Nephron (organoid): Measurements from ENCODE around the gene PRR35.

ENCODE experiments used
- H3K27ac Mint-ChIP-seq, 3 experiments: 2 replicates each; pipeline ENCODE4 v1.8.0; 2020; ENCODE audit warnings: mixed read lengths in 3 of 3, mild to moderate bottlenecking in 2 of 3, moderate library complexity in 1 of 3
- H3K27me3 Mint-ChIP-seq: 2 replicates; pipeline ENCODE4 v1.8.0; 2021; ENCODE audit warnings: low read depth, mild to moderate bottlenecking, moderate library complexity, mixed read lengths
- H3K36me3 Mint-ChIP-seq: 2 replicates; pipeline ENCODE4 v1.8.0; 2020; ENCODE audit warnings: low read depth, mixed read lengths
- H3K4me1 Mint-ChIP-seq: 2 replicates; pipeline ENCODE4 v1.8.0; 2020; ENCODE audit warnings: mixed read lengths
- H3K4me3 Mint-ChIP-seq, 3 experiments: 2 replicates each; pipeline ENCODE4 v1.8.0; 2020; ENCODE audit warnings: mild to moderate bottlenecking in 3 of 3, mixed read lengths in 3 of 3, moderate library complexity in 2 of 3
- H3K9me3 Mint-ChIP-seq: 2 replicates; pipeline ENCODE4 v1.8.0; 2020; ENCODE audit warnings: mixed read lengths
- TF ChIP-seq, protein P1 (sequence below), 3 experiments: fragments of 200-600 bp; sonication (generic); IDR thresholded peaks; one replicate each; pipeline ENCODE4 v1.5.0; 2021; ENCODE audit warnings: antibody characterized with exemption in 3 of 3; ENCODE audit not compliant: unreplicated experiment in 3 of 3

PRR35 gene

DNA sequence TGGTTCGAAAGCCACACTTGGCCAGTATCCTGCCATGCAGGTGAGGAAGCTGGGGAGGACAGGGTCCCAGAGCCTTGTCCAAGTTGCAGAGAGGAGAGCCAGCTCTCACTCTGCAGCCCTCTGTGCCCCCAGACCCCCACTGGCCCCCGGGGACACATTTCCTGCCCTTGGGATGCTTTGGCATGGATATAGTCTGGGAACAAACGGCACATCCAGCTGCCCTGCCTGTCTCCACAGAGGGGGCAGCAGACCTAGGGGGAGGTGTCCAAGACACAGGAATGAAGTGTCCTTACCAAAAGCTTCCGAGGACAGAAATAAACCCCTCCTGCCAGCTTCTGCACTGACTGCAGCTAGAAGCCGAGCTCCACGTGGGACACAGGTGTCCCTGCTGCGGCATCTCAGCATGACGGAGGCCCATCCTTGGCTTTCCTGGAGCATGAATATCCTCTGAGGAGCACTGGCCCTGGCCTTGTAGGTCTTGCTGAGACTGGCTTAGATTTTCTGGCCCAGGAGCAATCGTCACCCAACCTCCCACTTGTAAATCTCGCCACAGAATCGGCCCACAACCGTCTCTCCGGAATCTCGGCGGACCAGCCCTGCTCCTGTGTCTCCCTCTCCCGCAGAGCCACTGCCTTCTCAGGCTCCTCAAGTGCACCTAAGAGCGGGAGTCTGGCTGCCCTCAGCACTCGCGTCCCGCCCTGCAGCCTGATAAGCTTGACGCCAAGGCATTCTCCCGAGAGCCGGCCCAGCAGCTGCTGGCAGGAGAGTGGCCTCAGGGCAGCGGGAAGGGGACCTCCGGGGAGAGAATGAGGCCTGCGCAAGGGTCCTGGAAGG lies 33.8 kb upstream of the PRR35 start:
- TF ChIP-seq, protein P1, sequence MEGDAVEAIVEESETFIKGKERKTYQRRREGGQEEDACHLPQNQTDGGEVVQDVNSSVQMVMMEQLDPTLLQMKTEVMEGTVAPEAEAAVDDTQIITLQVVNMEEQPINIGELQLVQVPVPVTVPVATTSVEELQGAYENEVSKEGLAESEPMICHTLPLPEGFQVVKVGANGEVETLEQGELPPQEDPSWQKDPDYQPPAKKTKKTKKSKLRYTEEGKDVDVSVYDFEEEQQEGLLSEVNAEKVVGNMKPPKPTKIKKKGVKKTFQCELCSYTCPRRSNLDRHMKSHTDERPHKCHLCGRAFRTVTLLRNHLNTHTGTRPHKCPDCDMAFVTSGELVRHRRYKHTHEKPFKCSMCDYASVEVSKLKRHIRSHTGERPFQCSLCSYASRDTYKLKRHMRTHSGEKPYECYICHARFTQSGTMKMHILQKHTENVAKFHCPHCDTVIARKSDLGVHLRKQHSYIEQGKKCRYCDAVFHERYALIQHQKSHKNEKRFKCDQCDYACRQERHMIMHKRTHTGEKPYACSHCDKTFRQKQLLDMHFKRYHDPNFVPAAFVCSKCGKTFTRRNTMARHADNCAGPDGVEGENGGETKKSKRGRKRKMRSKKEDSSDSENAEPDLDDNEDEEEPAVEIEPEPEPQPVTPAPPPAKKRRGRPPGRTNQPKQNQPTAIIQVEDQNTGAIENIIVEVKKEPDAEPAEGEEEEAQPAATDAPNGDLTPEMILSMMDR (IDR thresholded peaks at IDR 0.05; ENCODE audit: unreplicated experiment in 3 of 3) = no peak
- Mint-ChIP-seq H3K27ac (peak overlapping the region; percentile 87 to 98 (median 93)), H3K4me3 (peak overlapping the region; percentile 87 to 95 (median 92)), H3K36me3 (peaks cover 10% of the 10 kb centered on the region), H3K4me1 (peaks cover 22% of the 10 kb centered on the region), H3K9me3 (no peaks in the 10 kb centered on the region), H3K27me3 (no peaks in the 10 kb centered on the region)

DNA sequence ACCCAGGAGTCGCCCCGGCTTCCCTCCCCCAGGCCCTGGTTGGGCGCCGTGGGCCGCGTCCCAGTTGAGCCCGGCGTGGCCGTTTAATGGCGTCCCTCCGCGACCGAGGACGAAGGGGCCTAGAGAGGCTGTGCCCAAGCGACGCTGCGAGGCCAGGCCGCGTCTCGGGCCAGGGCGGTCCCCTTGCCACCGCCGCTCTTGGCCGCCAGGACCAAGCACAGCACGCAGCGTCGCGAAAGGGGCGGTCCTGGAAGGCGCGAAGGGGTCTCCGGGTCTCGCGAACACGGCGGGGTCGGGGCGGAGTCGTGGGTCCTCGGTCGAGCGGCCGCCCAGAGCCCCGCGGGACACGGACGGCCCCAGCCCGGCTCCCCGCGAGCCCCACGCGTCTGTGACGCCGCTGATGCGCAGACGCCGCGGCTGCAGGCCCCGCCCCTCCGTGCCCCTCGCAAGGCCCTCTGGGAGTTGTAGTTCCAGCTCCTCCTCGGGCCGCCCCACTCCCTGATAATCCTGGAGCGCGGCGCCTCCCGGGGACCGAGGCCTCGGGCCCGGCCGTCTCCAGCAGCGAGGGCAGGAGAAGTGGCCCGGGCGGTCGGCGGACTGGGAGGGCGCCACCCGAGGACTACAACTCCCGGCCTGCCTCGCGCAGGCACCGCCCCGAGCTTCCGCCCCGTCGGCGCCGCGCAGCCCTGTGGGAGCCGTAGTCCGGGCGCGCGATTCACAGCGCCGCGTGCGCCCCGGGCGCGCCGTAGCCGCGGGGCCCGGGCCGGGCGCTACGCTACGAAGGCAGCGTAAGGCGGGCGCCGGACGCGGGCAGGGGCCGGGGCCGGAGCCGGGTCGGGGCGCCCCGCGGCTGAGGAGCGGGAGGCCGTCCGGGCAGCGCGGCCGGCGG lies 32.9 kb upstream of the PRR35 start, which contains the start of gene CAPN15:
Gene CAPN15, plus strand, starts transcription at position 698 of the 889 bp plus-strand sequence. CDS start 19,127 bp downstream, outside the sequence.
- Mint-ChIP-seq H3K9me3 (no peaks in the 10 kb centered on the region), H3K27ac (peak within 1 kb of the TSS; percentile 87 to 98 (median 93)), H3K36me3 (peaks cover 10% of the 10 kb centered on the region), H3K4me3 (peak within 1 kb of the TSS; percentile 88 to 95 (median 92)), H3K27me3 (no peaks in the 10 kb centered on the region), H3K4me1 (peaks cover 22% of the 10 kb centered on the region)
- TF ChIP-seq, protein P1 (IDR thresholded peaks at IDR 0.05; ENCODE audit: unreplicated experiment in 3 of 3) = peak in 2 of 3 experiments; percentile 23 to 29

DNA sequence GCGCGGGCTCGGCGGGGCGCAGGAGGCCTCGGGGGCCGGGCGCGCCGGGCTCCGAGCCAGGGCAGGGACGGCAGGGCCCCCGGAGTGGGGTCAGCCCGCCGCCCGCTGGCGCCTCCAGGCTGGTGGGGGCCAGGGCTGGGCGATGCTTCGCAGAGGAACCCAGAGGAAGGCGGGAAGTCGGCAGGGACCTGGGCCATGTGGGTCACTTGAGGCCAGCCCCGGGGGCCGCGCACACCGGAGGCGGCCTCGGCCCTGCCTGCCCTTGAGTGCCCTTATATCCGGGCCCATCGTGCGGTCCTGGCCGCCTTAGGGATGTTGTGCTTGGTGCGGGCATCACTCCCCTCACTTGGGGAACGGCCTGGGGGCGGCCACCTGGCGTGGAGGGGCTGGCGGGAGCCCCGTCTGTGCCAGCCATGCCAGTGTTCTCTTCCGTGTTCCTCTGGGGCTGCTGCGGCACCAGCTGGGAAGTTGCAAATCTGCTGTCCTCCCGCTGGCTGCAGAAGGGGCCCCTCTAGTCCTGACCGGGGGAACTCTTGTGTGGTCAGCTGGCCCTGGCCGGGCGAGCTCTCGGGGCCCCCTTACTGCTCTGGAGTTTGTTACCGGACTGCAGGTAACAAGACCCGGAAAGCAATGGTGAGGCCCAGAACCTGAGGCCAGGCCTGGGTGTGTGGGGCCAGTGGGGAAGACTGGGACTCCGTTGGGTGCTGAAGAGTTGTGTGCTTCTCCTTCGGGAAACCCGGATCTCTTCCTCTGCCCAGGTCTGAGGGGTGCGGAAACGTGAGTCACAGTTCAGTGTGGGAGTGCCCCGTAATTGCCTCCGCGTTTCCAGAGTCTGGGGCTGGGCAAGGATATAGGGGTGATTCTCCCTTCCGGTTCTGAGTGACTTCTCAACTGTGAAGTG lies 31.8 kb upstream of the PRR35 start:
- H3K9me3 Mint-ChIP-seq = no peaks in the 10 kb centered on the region

DNA sequence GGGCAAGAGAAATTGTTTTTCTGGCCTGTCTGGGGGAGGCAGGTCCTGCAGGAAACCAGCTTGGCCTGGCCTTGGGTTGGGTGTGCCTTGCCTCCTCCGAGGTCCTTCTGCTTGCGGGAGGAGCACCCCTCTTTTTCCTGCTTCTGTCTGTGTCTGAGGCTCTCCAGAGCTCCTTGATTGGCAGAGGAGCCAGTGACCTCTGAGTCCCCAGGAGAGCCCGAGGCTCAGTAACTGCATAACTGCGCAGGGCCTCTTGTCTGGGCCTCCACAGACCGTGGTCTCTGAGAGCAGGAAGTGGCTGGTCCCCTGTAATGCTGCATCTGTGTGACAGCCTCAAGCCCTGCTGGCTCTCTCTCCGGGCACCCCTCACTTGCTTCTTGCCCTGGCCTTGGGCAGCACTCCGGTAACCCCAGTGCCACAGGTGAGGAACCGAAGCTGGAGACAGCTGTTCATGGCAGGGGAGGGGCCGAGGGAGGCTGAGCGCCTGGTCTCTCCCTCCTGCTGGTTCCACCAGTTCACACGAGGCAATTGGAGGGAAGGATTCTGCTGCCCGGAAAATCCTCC lies 31.1 kb upstream of the PRR35 start:
- Mint-ChIP-seq H3K9me3 (no peaks in the 10 kb centered on the region), H3K36me3 (peaks cover 3% of the 10 kb centered on the region)

More for the DNA sequence above, 31.8 kb upstream of the PRR35 start:
- Mint-ChIP-seq H3K27me3 (no peaks in the 10 kb centered on the region), H3K36me3 (peaks cover 4% of the 10 kb centered on the region), H3K27ac (peak overlapping the region; percentile 68 to 75 (median 75)), H3K4me3 (peak overlapping the region; percentile 85 to 92 (median 88)), H3K4me1 (peaks cover 22% of the 10 kb centered on the region)
- TF ChIP-seq, protein P1 (IDR thresholded peaks at IDR 0.05; ENCODE audit: unreplicated experiment in 3 of 3) = no peak

More for the DNA sequence above, 31.1 kb upstream of the PRR35 start:
- Mint-ChIP-seq H3K27ac (peak overlapping the region; percentile 68 to 75 (median 75)), H3K4me1 (peaks cover 22% of the 10 kb centered on the region), H3K4me3 (peak overlapping the region; percentile 85 to 92 (median 88)), H3K27me3 (no peaks in the 10 kb centered on the region)
- TF ChIP-seq, protein P1 (IDR thresholded peaks at IDR 0.05; ENCODE audit: unreplicated experiment in 3 of 3) = no peak
